SK-N-SH (cell line): ENCODE data around the gene SETD1A.

Source experiments
- CHD2 ChIP-seq: fragments of 150-350 bp; IDR thresholded peaks from 2 replicates; pipeline ENCODE4 v1.6.1; 2018; ENCODE audit warnings: low read length; ENCODE audit not compliant: partially characterized antibody
- CTCF ChIP-seq: fragments of 200-600 bp; sonication (generic); IDR thresholded peaks from 2 replicates; pipeline ENCODE4 v1.6.1; 2017; ENCODE audit warnings: antibody characterized with exemption, mild to moderate bottlenecking, moderate library complexity
- ELF1 ChIP-seq: IDR thresholded peaks from 2 replicates; pipeline ENCODE4 v1.4.0; 2012
- EZH2phosphoT487 ChIP-seq: fragments of 200-600 bp; sonication (generic); IDR thresholded peaks from 2 replicates; pipeline ENCODE4 v1.6.1; 2017; ENCODE audit warnings: low read depth, mixed run types, mild to moderate bottlenecking, antibody characterized with exemption, moderate library complexity, borderline replicate concordance
- FOXM1 ChIP-seq: IDR thresholded peaks from 2 replicates; pipeline ENCODE4 v1.4.0; 2012; ENCODE audit warnings: low read depth, mild to moderate bottlenecking
- GABPA ChIP-seq: IDR thresholded peaks from 2 replicates; pipeline ENCODE4 v1.4.0; 2012; ENCODE audit warnings: low read depth, mild to moderate bottlenecking
- JUND ChIP-seq: IDR thresholded peaks from 2 replicates; pipeline ENCODE4 v1.4.0; 2012
- MAX ChIP-seq: IDR thresholded peaks from 2 replicates; pipeline ENCODE4 v1.4.0; 2012; ENCODE audit warnings: low read depth
- MEF2A ChIP-seq: IDR thresholded peaks from 2 replicates; pipeline ENCODE4 v1.4.0; 2012; ENCODE audit warnings: low read depth, borderline replicate concordance
- NFIC ChIP-seq: IDR thresholded peaks from 2 replicates; pipeline ENCODE4 v1.4.0; 2012; ENCODE audit warnings: borderline replicate concordance
- RAD21 ChIP-seq: IDR thresholded peaks from 2 replicates; pipeline ENCODE4 v1.6.1; 2012; ENCODE audit warnings: mild to moderate bottlenecking, low read length
- REST ChIP-seq: IDR thresholded peaks from 2 replicates; pipeline ENCODE4 v1.6.1; 2012; ENCODE audit warnings: mild to moderate bottlenecking, low read depth, low read length, moderate library complexity
- SMC3 ChIP-seq: IDR thresholded peaks from 2 replicates; pipeline ENCODE4 v1.6.1; 2012; ENCODE audit warnings: low read depth, low read length, improper control_type of control experiment
- TAF1 ChIP-seq: IDR thresholded peaks from 2 replicates; pipeline ENCODE4 v1.6.1; 2012; ENCODE audit warnings: low read depth, mild to moderate bottlenecking, low read length, moderate library complexity, borderline replicate concordance

- TF ChIP-seq ELF1 = no peak
- no peak for TF ChIP-seq JUND
- no peak for TF ChIP-seq TAF1
- TF ChIP-seq REST = no peak
- TF ChIP-seq CTCF = no peak
- TF ChIP-seq FOXM1 = no peak
- no peak for TF ChIP-seq EZH2phosphoT487
- no peak for TF ChIP-seq RAD21
- no peak for TF ChIP-seq MAX
- no peak for TF ChIP-seq MEF2A
- TF ChIP-seq SMC3 = no peak
- no peak for TF ChIP-seq CHD2
- TF ChIP-seq GABPA = no peak
- TF ChIP-seq NFIC = no peak
Measured at GRCh38 chr16:30974348-30974747, 16.8 kb downstream of the SETD1A start.
